ENCODE results near the gene TRIM26. TPM values are rescaled to one million over a fixed set of nuclear protein-coding genes. Genes with fewer than 3 reads are reported as not detected.

Gene TRIM26
- total RNA-seq, 6 donors from 2014 or later, result 38.4 to 67.1 (median 53.8) TPM

DNA sequence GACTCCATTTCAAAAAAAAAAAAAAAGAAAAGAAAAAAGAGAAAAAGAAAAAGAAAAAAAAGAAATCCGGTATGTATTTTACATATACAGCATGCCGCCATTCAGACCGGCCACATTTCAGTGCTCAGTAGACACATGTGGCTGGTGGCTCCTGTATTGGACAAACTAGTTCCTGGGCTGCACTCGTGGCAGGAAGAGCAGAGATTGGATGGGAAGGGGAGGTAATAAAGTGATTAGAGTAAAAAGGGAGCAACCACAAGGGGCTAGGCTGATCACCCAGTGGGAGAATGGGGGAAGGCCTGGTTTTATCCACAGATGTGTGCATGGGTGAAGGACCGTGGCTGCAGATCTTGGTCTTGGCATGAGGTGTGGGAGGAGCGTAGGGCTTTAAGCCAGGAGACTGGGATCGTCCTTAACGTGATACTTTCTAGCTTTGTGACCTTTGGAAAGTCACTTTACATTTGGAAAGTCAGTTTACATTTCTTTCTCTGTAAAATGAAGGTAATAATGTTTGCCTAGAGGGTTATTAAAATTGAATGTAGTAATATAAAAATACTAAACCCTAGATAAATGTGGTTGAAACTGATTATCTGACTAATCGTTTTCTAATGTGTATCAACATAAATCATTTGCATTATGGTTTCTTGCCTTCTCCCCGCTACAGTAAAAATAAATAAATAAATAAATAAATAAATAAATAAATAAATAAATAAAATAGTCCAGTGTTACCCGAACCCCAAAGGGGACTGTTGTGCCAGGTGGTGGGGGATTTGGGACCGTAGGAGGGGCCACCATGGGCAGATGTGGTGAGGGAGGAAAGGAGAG lies 50.7 kb downstream of the TRIM26 start:
- Histone ChIP-seq H3K9me3 (no peaks in the 10 kb centered on the region), H3K36me3 (no peaks in the 10 kb centered on the region), H3K4me1 (no peaks in the 10 kb centered on the region), H3K27me3 (no peaks in the 10 kb centered on the region), H3K27ac (no peak overlapping the region), H3K4me3 (no peak overlapping the region)
- no peak for ATAC-seq (ENCODE audit: low FRiP score in 2 of 2)
- no peak for TF ChIP-seq EP300 (IDR thresholded peaks at IDR 0.05)
- TF ChIP-seq, protein P1, sequence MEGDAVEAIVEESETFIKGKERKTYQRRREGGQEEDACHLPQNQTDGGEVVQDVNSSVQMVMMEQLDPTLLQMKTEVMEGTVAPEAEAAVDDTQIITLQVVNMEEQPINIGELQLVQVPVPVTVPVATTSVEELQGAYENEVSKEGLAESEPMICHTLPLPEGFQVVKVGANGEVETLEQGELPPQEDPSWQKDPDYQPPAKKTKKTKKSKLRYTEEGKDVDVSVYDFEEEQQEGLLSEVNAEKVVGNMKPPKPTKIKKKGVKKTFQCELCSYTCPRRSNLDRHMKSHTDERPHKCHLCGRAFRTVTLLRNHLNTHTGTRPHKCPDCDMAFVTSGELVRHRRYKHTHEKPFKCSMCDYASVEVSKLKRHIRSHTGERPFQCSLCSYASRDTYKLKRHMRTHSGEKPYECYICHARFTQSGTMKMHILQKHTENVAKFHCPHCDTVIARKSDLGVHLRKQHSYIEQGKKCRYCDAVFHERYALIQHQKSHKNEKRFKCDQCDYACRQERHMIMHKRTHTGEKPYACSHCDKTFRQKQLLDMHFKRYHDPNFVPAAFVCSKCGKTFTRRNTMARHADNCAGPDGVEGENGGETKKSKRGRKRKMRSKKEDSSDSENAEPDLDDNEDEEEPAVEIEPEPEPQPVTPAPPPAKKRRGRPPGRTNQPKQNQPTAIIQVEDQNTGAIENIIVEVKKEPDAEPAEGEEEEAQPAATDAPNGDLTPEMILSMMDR (IDR thresholded peaks at IDR 0.05), result no peak
- TF ChIP-seq POLR2AphosphoS5 (IDR thresholded peaks at IDR 0.05), result no peak
- no peak for TF ChIP-seq POLR2A (IDR thresholded peaks at IDR 0.05)
- no peak for DNase-seq
- WGBS, 2 donors, result 82 to 84% methylated on average over 12 of the region's 12 CpGs

DNA sequence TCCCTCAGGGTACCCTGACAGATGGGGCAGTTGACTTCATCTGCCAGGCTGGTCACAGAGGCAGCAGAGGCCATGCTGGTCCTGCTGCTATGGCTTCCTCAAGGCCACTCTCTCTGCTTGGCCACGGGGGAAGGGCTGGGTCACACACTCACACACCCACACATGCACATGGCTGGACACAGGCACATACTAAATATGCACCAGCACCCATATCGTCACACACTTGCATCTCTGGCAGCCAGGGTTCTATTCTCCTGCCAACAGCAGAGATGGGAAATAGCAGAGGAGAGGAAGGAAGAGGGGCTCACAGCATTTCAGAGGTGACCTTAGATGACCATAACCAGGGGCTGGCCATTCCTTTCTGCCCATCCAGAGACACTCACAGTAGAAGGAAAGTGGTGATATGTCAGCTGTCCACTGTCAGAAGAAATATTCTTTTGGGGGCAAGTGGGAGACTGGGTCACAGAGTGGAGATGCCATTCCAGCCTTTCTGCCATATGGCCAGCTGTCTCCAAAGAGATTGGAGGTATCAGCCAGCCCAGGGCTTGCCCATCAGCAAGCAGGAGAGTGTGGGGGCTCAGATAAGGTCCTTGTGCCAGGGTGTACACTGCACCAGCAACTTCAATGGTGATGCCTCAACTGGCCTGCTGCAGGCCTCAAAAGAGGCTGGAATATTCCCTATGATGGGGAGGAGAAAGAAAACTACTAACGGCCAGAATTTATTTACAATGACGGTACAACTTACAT lies 52.2 kb downstream of the TRIM26 start, which contains the start of gene TRIM10:
Gene TRIM10 (minus strand): TSS at position 427 of the 747 bp plus-strand sequence. CDS start 353 bp downstream, at position 74.
- Histone ChIP-seq H3K27ac (no peak within 1 kb of the TSS), H3K4me3 (no peak within 1 kb of the TSS), H3K4me1 (peaks cover 4 to 13% (median 7%) of the 10 kb centered on the region in 4 donors), H3K27me3 (no peaks in the 10 kb centered on the region), H3K9me3 (no peaks in the 10 kb centered on the region), H3K36me3 (no peaks in the 10 kb centered on the region)
- ATAC-seq (ENCODE audit: low FRiP score in 2 of 2) (no peak), DNase-seq (peak in 1 of 2 donors; percentile 41)
- no peak for TF ChIP-seq EP300 (IDR thresholded peaks at IDR 0.05)
- TF ChIP-seq, protein P1 (IDR thresholded peaks at IDR 0.05), result no peak
- TF ChIP-seq POLR2A (IDR thresholded peaks at IDR 0.05), result no peak
- TF ChIP-seq POLR2AphosphoS5 (IDR thresholded peaks at IDR 0.05), result no peak
- 79 to 91% methylated on average over 4 of the region's 4 CpGs for WGBS, 2 donors

DNA sequence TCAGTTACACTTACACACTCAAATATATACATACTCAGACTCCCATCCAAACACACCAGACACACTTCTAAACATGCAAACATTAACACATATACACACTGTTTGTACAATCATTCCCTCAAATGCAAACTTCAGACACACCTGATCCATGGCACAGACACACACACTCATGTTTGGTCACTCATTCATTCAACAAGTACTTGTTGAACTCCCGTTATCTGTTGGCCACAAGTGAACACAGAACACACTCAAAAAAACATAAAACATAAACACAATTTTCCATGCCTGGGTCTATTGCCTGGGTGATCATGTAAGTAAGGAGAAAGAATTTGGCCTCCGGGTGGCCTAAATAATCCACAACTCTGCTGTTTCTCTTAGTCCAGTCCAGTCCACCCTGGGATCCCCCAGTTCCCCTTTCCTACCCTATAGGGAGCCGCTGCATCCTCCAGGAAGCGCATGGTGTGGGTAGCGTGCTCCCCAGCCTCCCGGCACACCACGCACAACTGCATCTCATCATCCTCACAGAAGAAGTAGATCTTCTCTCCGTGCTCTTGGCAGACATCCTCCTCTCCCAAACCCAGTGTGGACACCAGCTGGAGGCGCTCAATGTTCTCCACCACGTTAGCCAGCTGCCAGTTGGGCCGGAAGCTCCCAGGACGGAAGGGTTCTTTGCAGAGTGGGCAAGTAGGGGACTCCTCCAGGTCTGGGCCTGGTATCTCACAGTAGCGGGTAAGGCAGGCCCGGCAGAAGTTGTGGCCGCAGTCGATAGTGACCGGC lies 53.0 kb downstream of the TRIM26 start:
- DNase-seq (no peak), ATAC-seq (ENCODE audit: low FRiP score in 2 of 2) (no peak)
- H3K9me3 ChIP-seq, result no peaks in the 10 kb centered on the region
- no peaks in the 10 kb centered on the region for H3K36me3 ChIP-seq
- no peaks in the 10 kb centered on the region for H3K27me3 ChIP-seq
- H3K4me3 ChIP-seq, result no peak overlapping the region
- TF ChIP-seq, protein P1 (IDR thresholded peaks at IDR 0.05), result no peak
- TF ChIP-seq POLR2A (IDR thresholded peaks at IDR 0.05) (no peak), POLR2AphosphoS5 (IDR thresholded peaks at IDR 0.05) (no peak), EP300 (IDR thresholded peaks at IDR 0.05) (no peak)
- peaks cover 7 to 13% (median 10%) of the 10 kb centered on the region in 4 donors for H3K4me1 ChIP-seq
- no peak overlapping the region for H3K27ac ChIP-seq
- WGBS, 2 donors, result 90 to 93% methylated on average over 15 to 17 of the region's 17 CpGs

DNA sequence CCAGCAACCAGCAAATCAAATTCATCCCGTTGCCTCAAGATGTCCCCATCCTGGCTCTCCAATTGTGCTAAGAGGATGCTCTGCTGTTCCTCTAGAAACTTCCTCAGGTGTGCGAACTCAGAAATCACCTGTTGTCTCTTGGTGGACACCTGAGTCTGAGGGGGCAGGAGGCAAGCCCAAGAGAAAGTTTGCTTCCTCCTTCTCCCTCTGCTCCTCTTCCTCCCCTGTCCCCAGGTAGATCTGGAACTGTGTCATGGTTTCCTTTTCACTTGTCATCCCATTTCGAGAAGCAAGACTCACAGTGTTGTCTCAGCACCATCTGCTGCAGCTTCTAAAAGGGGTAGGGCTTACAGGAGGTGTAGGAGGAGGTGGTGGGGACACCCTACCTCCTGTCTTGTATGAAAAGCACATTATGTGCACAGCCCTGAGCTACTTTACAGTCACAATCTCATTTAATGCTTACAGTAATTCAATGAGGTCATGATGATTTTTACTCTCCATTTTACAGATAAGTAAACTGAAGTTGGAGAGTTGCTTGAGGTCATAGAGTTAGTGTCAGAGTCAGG lies 54.6 kb downstream of the TRIM26 start:
- Histone ChIP-seq H3K36me3 (no peaks in the 10 kb centered on the region), H3K27me3 (no peaks in the 10 kb centered on the region), H3K4me3 (no peak overlapping the region), H3K27ac (no peak overlapping the region), H3K4me1 (peaks cover 7 to 13% (median 10%) of the 10 kb centered on the region in 4 donors), H3K9me3 (no peaks in the 10 kb centered on the region)
- WGBS, 2 donors, result 68 to 74% methylated on average over 3 of the region's 3 CpGs
- TF ChIP-seq, protein P1 (IDR thresholded peaks at IDR 0.05), result no peak
- TF ChIP-seq POLR2AphosphoS5 (IDR thresholded peaks at IDR 0.05), result no peak
- TF ChIP-seq EP300 (IDR thresholded peaks at IDR 0.05), result no peak
- TF ChIP-seq POLR2A (IDR thresholded peaks at IDR 0.05), result no peak
- DNase-seq, result no peak
- no peak for ATAC-seq (ENCODE audit: low FRiP score in 2 of 2)

Measured in upper lobe of left lung (tissue), 6 donors.